H1 (cell line): ENCODE results near the gene DOK6. TPM values are rescaled to one million over a fixed set of nuclear protein-coding genes. Genes with fewer than 3 reads are reported as not detected.

Experiments
- CTCF ChIA-PET: fragments of 300-600 bp; sonication (Branson Sonifier 250); formaldehyde crosslinking; loops from one replicate; lab custom pipeline; 2021; ENCODE audit not compliant: partially characterized antibody; lab: Charles Lee
- POLR2A ChIA-PET: fragments of 300-600 bp; sonication (Branson Sonifier 250); formaldehyde crosslinking; loops from one replicate; lab custom pipeline; 2021; ENCODE audit warnings: inconsistent platforms; ENCODE audit not compliant: partially characterized antibody; lab: Charles Lee
- DNase-seq, 2 experiments: peaks; one replicate each; pipeline versions ENCODE4 v3.0.0 to v3.0.0-alpha.2; 2010 to 2022; ENCODE audit warnings: low spot score in 2 of 2, low read depth in 1 of 2, mixed read lengths in 1 of 2
- FAIRE-seq: peaks from 2 replicates; lab custom pipeline; 2011; peaks lifted over from hg19 to GRCh38; lab: Jason Lieb, UNC
- H2AFZ ChIP-seq: 2 replicates; pipeline ENCODE4 v1.8.1; 2012; ENCODE audit warnings: low read length, inconsistent platforms
- H2AK5ac ChIP-seq: 2 replicates; pipeline ENCODE4 v1.6.1; 2013; ENCODE audit warnings: low read depth, low read length
- H2BK120ac ChIP-seq: replicated peaks from 2 replicates; pipeline ENCODE3; 2013; ENCODE audit warnings: low read depth, low read length, inconsistent platforms
- H2BK12ac ChIP-seq: 2 replicates; pipeline ENCODE4 v1.6.1; 2013; ENCODE audit warnings: low read depth, low read length
- H2BK15ac ChIP-seq: 2 replicates; pipeline ENCODE4 v1.6.1; 2013; ENCODE audit warnings: low read length
- H2BK20ac ChIP-seq: 2 replicates; pipeline ENCODE4 v1.6.1; 2013; ENCODE audit warnings: low read length
- H2BK5ac ChIP-seq: 2 replicates; pipeline ENCODE4 v1.6.1; 2013; ENCODE audit warnings: low read depth, low read length
- H3K14ac ChIP-seq: 2 replicates; pipeline ENCODE4 v1.6.1; 2013; ENCODE audit warnings: inconsistent platforms; ENCODE audit not compliant: insufficient read length
- H3K18ac ChIP-seq: 2 replicates; pipeline ENCODE4 v1.6.1; 2013; ENCODE audit warnings: low read length; ENCODE audit errors: extremely low read depth
- H3K23ac ChIP-seq: 2 replicates; pipeline ENCODE4 v1.6.1; 2013; ENCODE audit warnings: inconsistent platforms; ENCODE audit not compliant: insufficient read length
- H3K23me2 ChIP-seq: 2 replicates; pipeline ENCODE4 v1.6.1; 2013; ENCODE audit warnings: low read depth, low read length
- H3K27ac ChIP-seq: 2 replicates; pipeline ENCODE4 v1.6.1; 2011; ENCODE audit warnings: low read depth, low read length, inconsistent platforms
- H3K27me3 ChIP-seq, 4 experiments: replicated peaks in 1 of 4; 1 replicate in 1 of 4; 2 replicates in 3 of 4; pipeline versions ENCODE4 v1.6.1 to v1.8.1; 2011 to 2013; ENCODE audit warnings: low read length in 3 of 4, mild to moderate bottlenecking in 3 of 4, inconsistent platforms in 2 of 4, mixed read lengths in 2 of 4, moderate library complexity in 1 of 4; ENCODE audit not compliant: control insufficient read depth in 3 of 4, insufficient read depth in 3 of 4; ENCODE audit errors: extremely low read depth in 1 of 4
- H3K36me3 ChIP-seq, 4 experiments: 2 replicates each; pipeline versions ENCODE4 v1.6.1 to v1.8.1; 2011 to 2013; ENCODE audit warnings: mild to moderate bottlenecking in 4 of 4, low read length in 3 of 4, moderate library complexity in 2 of 4, control low read depth in 1 of 4, inconsistent platforms in 1 of 4; ENCODE audit not compliant: insufficient read depth in 4 of 4, control insufficient read depth in 2 of 4
- H3K4ac ChIP-seq: replicated peaks from 2 replicates; pipeline ENCODE3; 2013; ENCODE audit warnings: low read length, low read depth, mixed read lengths, inconsistent platforms; ENCODE audit not compliant: insufficient read length
- H3K4me1 ChIP-seq, 4 experiments: replicated peaks in 1 of 4; 1 replicate in 1 of 4; 2 replicates in 3 of 4; pipeline versions ENCODE4 v1.6.1 to v1.8.1; 2011 to 2013; ENCODE audit warnings: low read length in 3 of 4, inconsistent platforms in 2 of 4, mixed read lengths in 1 of 4; ENCODE audit not compliant: insufficient read depth in 4 of 4, control insufficient read depth in 3 of 4
- H3K4me2 ChIP-seq, 2 experiments: 2 replicates each; pipeline versions ENCODE4 v1.6.1 to v1.8.1; 2011 to 2013; ENCODE audit warnings: low read depth in 2 of 2, low read length in 2 of 2, control low read depth in 1 of 2, inconsistent platforms in 1 of 2, mild to moderate bottlenecking in 1 of 2; ENCODE audit not compliant: insufficient read depth in 1 of 2
- H3K4me3 ChIP-seq, 4 experiments: fragments of 200-600, 300-600 bp in 1 of 4; sonication (generic), shearing (Covaris generic), sonication (Bioruptor Twin) in 1 of 4; 2 replicates each; pipeline versions ENCODE4 v1.5.1 to v1.8.1; 2011 to 2016; ENCODE audit warnings: low read length in 4 of 4, low read depth in 3 of 4, control low read depth in 2 of 4, inconsistent platforms in 2 of 4, mild to moderate bottlenecking in 2 of 4, mixed read lengths in 1 of 4, moderate library complexity in 1 of 4; ENCODE audit not compliant: insufficient read depth in 2 of 4; ENCODE audit errors: extremely low read depth in 1 of 4
- H3K56ac ChIP-seq: replicated peaks from 2 replicates; pipeline ENCODE3; 2013; ENCODE audit warnings: low read depth, mild to moderate bottlenecking, mixed read lengths, low read length, inconsistent platforms; ENCODE audit not compliant: insufficient read length
- H3K79me1 ChIP-seq: 2 replicates; pipeline ENCODE4 v1.6.1; 2013; ENCODE audit warnings: low read depth, low read length, control low read depth
- H3K79me2 ChIP-seq, 2 experiments: 2 replicates each; pipeline versions ENCODE4 v1.6.1 to v1.8.1; 2012 to 2013; ENCODE audit warnings: low read length in 2 of 2, mild to moderate bottlenecking in 2 of 2, inconsistent platforms in 1 of 2; ENCODE audit not compliant: insufficient read depth in 2 of 2, control insufficient read depth in 1 of 2
- H3K9ac ChIP-seq, 4 experiments: replicated peaks in 1 of 4; 1 replicate in 1 of 4; 2 replicates in 3 of 4; pipeline versions ENCODE4 v1.6.1 to v1.8.1; 2011 to 2013; ENCODE audit warnings: low read depth in 3 of 4, low read length in 3 of 4, control low read depth in 2 of 4, mild to moderate bottlenecking in 2 of 4, moderate library complexity in 2 of 4, inconsistent platforms in 1 of 4; ENCODE audit errors: extremely low read depth in 1 of 4
- H3K9me3 ChIP-seq, 2 experiments: 2 replicates each; pipeline versions ENCODE4 v1.6.1 to v1.8.1; 2012 to 2013; ENCODE audit warnings: mild to moderate bottlenecking in 2 of 2, moderate library complexity in 2 of 2, control low read depth in 1 of 2, inconsistent platforms in 1 of 2, low read depth in 1 of 2, low read length in 1 of 2, mixed read lengths in 1 of 2; ENCODE audit not compliant: insufficient read depth in 2 of 2
- H4K20me1 ChIP-seq, 2 experiments: replicated peaks in 1 of 2; 2 replicates each; pipeline versions ENCODE3 to v1.8.1; 2011 to 2013; ENCODE audit warnings: inconsistent platforms in 2 of 2, low read length in 2 of 2, mild to moderate bottlenecking in 1 of 2; ENCODE audit not compliant: insufficient read depth in 2 of 2, control insufficient read depth in 1 of 2
- H4K5ac ChIP-seq: 2 replicates; pipeline ENCODE4 v1.6.1; 2013; ENCODE audit warnings: low read length, low read depth, mixed read lengths, inconsistent platforms; ENCODE audit not compliant: insufficient read length
- H4K8ac ChIP-seq: 2 replicates; pipeline ENCODE4 v1.8.0; 2013; ENCODE audit warnings: mild to moderate bottlenecking, moderate library complexity, low read length, inconsistent platforms; ENCODE audit not compliant: insufficient read depth; ENCODE audit errors: extremely low read depth
- H4K91ac ChIP-seq: replicated peaks from 2 replicates; pipeline ENCODE3; 2013; ENCODE audit warnings: low read length, mixed read lengths, inconsistent platforms; ENCODE audit not compliant: insufficient read length
- BACH1 ChIP-seq: IDR thresholded peaks from 2 replicates; pipeline ENCODE4 v1.6.1; 2012; ENCODE audit warnings: low read length, improper control_type of control experiment
- BCL11A ChIP-seq, 2 experiments: IDR thresholded peaks; one replicate each; pipeline ENCODE4 v1.6.1; 2011; ENCODE audit warnings: low read depth in 2 of 2, low read length in 2 of 2, mild to moderate bottlenecking in 2 of 2
- BRCA1 ChIP-seq: IDR thresholded peaks from 2 replicates; pipeline ENCODE4 v1.6.1; 2012; ENCODE audit warnings: low read depth, low read length, improper control_type of control experiment
- CHD1 ChIP-seq: IDR thresholded peaks from 2 replicates; pipeline ENCODE4 v1.6.1; 2012; ENCODE audit warnings: low read depth, low read length, improper control_type of control experiment
- CTCF ChIP-seq, 3 experiments: IDR thresholded peaks; 1 replicate in 2 of 3; 2 replicates in 1 of 3; pipeline versions ENCODE4 v1.5.1 to v1.6.1; 2011; ENCODE audit warnings: low read length in 3 of 3, mild to moderate bottlenecking in 3 of 3, inconsistent platforms in 2 of 3, low read depth in 1 of 3, moderate library complexity in 1 of 3; ENCODE audit not compliant: insufficient read depth in 1 of 3; ENCODE audit errors: control extremely low read depth in 1 of 3
- HDAC2 ChIP-seq, 2 experiments: fragments of 300-600 bp in 1 of 2; sonication (generic) in 1 of 2; IDR thresholded peaks; 2 replicates each; pipeline ENCODE4 v1.6.1; 2011 to 2012; ENCODE audit warnings: low read depth in 2 of 2, low read length in 2 of 2, mild to moderate bottlenecking in 2 of 2, moderate library complexity in 2 of 2, borderline replicate concordance in 1 of 2, inconsistent platforms in 1 of 2
- JUN ChIP-seq: IDR thresholded peaks from 2 replicates; pipeline ENCODE4 v1.6.1; 2011; ENCODE audit warnings: low read depth, mild to moderate bottlenecking, improper control_type of control experiment, low read length
- KDM1A ChIP-seq: fragments of 200-600, 300-600 bp; sonication (generic); IDR thresholded peaks from 2 replicates; pipeline ENCODE4 v1.7.1; 2016; ENCODE audit warnings: mild to moderate bottlenecking, low read length, borderline replicate concordance
- RFX5 ChIP-seq: IDR thresholded peaks from 2 replicates; pipeline ENCODE4 v1.6.1; 2011; ENCODE audit warnings: low read depth, low read length, improper control_type of control experiment, borderline replicate concordance
- SUZ12 ChIP-seq: fragments of 200-600 bp; sonication (generic); IDR thresholded peaks from 2 replicates; pipeline ENCODE4 v1.6.1; 2012; ENCODE audit warnings: mild to moderate bottlenecking, inconsistent platforms, low read length, moderate library complexity, mixed read lengths
- WGBS, 2 experiments: shearing (Covaris generic) in 1 of 2; methylation state at CpG; one replicate each; pipeline versions ENCODE4 v1.1.6 to v1.1.7; 2013 to 2015; ENCODE audit warnings: low lambda C conversion rate in 2 of 2, mixed read lengths in 2 of 2, inconsistent platforms in 1 of 2, low coverage in 1 of 2, missing lambda C conversion rate in 1 of 2; ENCODE audit not compliant: insufficient replicate concordance in 2 of 2, insufficient coverage in 1 of 2, insufficient read length in 1 of 2; ENCODE audit errors: extremely low coverage in 1 of 2, missing lambda C conversion rate in 1 of 2; 5-methylcytosine and 5-hydroxymethylcytosine counted together
- polyA plus RNA-seq, 7 experiments: library from polyadenylated mRNA; depleted of rRNA in 3 of 7; stranded (reverse) in 5 of 7; unstranded in 2 of 7; fragments of >200 nt in 5 of 7; fragments of 200-250 nt in 2 of 7; gene quantifications; 1 replicate in 5 of 7; 2 replicates in 1 of 7; 4 replicates in 1 of 7; pipeline versions ENCODE4 v1.2.1 to v1.2.3, GENCODE V29; 2011 to 2013; ENCODE audit warnings: missing spikeins in 2 of 7, mixed read lengths in 2 of 7
- total RNA-seq: library from RNA; stranded (reverse); fragmentation: NEBNext Ultra II Directional; extraction: Animal tissue kit (Norgen Biotek cat#: 25700); gene quantifications from 2 replicates; pipeline ENCODE4 v1.2.1, GENCODE V29; 2021

The DOK6 gene
- total and polyA plus RNA-seq, 2 of the 8 experiments (the other 6 are each of a cell fraction or from before 2014, with no cell fraction given) = 0.33 to 0.50 TPM

DNA sequence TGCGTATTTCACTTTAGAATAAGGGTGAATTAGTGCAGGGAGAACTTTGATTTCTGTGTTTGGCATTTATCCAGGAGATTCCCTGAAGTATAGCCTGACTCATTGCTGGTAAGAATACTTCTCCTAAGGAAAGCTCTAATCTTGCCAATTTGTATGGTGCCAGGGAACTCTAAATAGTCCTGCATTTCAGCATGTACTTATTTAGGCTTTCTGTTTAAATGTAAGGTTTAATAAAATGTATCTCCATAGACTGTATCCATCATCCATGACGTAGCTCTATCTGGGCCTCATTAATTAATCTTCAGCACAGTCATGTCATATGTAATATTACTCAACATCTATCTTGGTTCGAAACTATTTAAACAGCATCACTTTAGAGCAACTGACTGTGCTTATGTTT is 127.7 kb downstream of the DOK6 start:
- Histone ChIP-seq H3K27me3 (no peaks in the 10 kb centered on the region), H3K9ac (no peak overlapping the region), H3K56ac (no peak overlapping the region), H2BK120ac (no peak overlapping the region), H4K8ac (no peak overlapping the region), H2AK5ac (no peak overlapping the region)
- CTCF ChIA-PET = no interaction called here
- WGBS, 2 experiments = 93% methylated on average over 3 of the region's 3 CpGs; no CpG with 5 or more reads in 1 of the 2 experiments
- TF ChIP-seq HDAC2 (IDR thresholded peaks at IDR 0.05; ENCODE audit: borderline replicate concordance in 1 of 2, low read depth in 2 of 2, low read length in 2 of 2) (no peak), RFX5 (no peak), BCL11A (IDR thresholded peaks at IDR 0.05; ENCODE audit: low read depth in 2 of 2, low read length in 2 of 2) (no peak), SUZ12 (no peak), CHD1 (no peak), JUN (no peak), BRCA1 (no peak), BACH1 (no peak), KDM1A (no peak), CTCF (IDR thresholded peaks at IDR 0.05; ENCODE audit: control extremely low read depth in 1 of 3, insufficient read depth in 1 of 3, low read depth in 1 of 3, low read length in 3 of 3) (no peak)
- TF ChIP-seq, all 59 proteins: peak for 0
- Histone ChIP-seq H3K79me1 (no peaks in the 10 kb centered on the region), H3K23ac (no peak overlapping the region), H2BK20ac (no peak overlapping the region), H3K4me3 (no peak overlapping the region), H3K23me2 (no peaks in the 10 kb centered on the region), H3K14ac (no peak overlapping the region), H4K91ac (no peak overlapping the region), H2BK15ac (no peak overlapping the region), H4K5ac (no peak overlapping the region), H3K4ac (no peak overlapping the region), H2BK5ac (no peak overlapping the region), H4K20me1 (no peaks in the 10 kb centered on the region), H3K36me3 (no peaks in the 10 kb centered on the region), H2AFZ (no peak overlapping the region), H2BK12ac (no peak overlapping the region), H3K9me3 (no peaks in the 10 kb centered on the region), H3K79me2 (no peaks in the 10 kb centered on the region), H3K4me2 (no peak overlapping the region), H3K18ac (no peak overlapping the region), H3K27ac (no peak overlapping the region), H3K4me1 (no peaks in the 10 kb centered on the region)
- POLR2A ChIA-PET = no interaction called here
- DNase-seq (no peak), FAIRE-seq (no peak)
